Upper lobe of right lung (tissue), 1 donor: ENCODE results near the gene C1orf21. TPM values are rescaled to one million over a fixed set of nuclear protein-coding genes. Genes with fewer than 3 reads are reported as not detected.
A peak's percentile ranks its signal among the peaks of the same experiment; 100 is the strongest.

Experiments
- ATAC-seq: fragments of 200-7000 bp; cut with Tn5 transposase; one replicate; pipeline ENCODE4 v1.9.1; 2020; ENCODE audit warnings: mild to moderate bottlenecking, moderate library complexity
- DNase-seq: peaks from one replicate; pipeline ENCODE4 v3.0.0-alpha.2; 2020
- H3K27ac ChIP-seq: fragments of 200-600 bp; one replicate; pipeline ENCODE4 v1.8.0; 2022
- H3K27me3 ChIP-seq: fragments of 200-600 bp; one replicate; pipeline ENCODE4 v1.8.0; 2022; ENCODE audit warnings: mild to moderate bottlenecking
- H3K36me3 ChIP-seq: fragments of 200-600 bp; one replicate; pipeline ENCODE4 v1.8.0; 2022
- H3K4me1 ChIP-seq: fragments of 200-600 bp; one replicate; pipeline ENCODE4 v1.8.0; 2022
- H3K4me3 ChIP-seq: fragments of 200-600 bp; one replicate; pipeline ENCODE4 v1.8.0; 2022; ENCODE audit warnings: mild to moderate bottlenecking
- H3K9me3 ChIP-seq: fragments of 200-600 bp; one replicate; pipeline ENCODE4 v1.8.0; 2022
- intact Hi-C: fragments of 100-400 bp; cut with DNase I; formaldehyde crosslinking; loops from one replicate; pipeline ENCODE4 v1.11.0; 2022
- total RNA-seq: library from RNA; stranded (reverse); fragmentation: NEBNext Ultra II Directional; extraction: Animal tissue kit (Norgen Biotek cat#: 25700); gene quantifications from one replicate; pipeline ENCODE4 v1.2.1, GENCODE V29; 2021
- TF ChIP-seq, protein P1 (sequence below): fragments of 200-600 bp; IDR thresholded peaks from one replicate; pipeline ENCODE4 v1.8.0; 2022; ENCODE audit warnings: antibody characterized with exemption
- donor health status: DM: no; HTN: yes; CAD: no; lungs with severe emphysema.

The C1orf21 gene
- total RNA-seq, 1 donor from 2014 or later: 78.8 TPM

DNA sequence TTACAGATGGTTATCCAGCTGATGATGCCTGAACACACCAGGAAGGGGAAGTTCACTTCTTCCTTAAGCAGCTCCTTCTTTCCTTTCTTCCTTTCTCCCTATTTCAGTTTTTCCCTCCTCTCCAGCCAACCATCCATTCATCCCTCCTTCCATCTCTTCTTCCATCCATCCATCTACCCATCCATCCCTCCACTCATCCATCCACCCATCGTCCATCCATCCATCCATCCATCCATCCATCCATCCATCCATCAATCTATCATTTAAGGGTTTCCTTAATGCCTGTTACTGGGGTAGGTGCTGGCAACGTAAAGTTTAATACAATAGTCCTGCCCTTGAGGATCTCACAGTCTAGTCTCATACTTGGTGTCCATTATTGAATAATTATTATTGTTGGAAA lies 36.8 kb downstream of the C1orf21 start:
- Histone ChIP-seq H3K9me3 (no peaks in the 10 kb centered on the region), H3K4me1 (peaks cover 40% of the 10 kb centered on the region), H3K27ac (no peak overlapping the region), H3K36me3 (no peaks in the 10 kb centered on the region), H3K27me3 (no peaks in the 10 kb centered on the region), H3K4me3 (no peak overlapping the region)
- TF ChIP-seq, protein P1, sequence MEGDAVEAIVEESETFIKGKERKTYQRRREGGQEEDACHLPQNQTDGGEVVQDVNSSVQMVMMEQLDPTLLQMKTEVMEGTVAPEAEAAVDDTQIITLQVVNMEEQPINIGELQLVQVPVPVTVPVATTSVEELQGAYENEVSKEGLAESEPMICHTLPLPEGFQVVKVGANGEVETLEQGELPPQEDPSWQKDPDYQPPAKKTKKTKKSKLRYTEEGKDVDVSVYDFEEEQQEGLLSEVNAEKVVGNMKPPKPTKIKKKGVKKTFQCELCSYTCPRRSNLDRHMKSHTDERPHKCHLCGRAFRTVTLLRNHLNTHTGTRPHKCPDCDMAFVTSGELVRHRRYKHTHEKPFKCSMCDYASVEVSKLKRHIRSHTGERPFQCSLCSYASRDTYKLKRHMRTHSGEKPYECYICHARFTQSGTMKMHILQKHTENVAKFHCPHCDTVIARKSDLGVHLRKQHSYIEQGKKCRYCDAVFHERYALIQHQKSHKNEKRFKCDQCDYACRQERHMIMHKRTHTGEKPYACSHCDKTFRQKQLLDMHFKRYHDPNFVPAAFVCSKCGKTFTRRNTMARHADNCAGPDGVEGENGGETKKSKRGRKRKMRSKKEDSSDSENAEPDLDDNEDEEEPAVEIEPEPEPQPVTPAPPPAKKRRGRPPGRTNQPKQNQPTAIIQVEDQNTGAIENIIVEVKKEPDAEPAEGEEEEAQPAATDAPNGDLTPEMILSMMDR: no peak
- DNase-seq (no peak), ATAC-seq (no peak)
- intact Hi-C loops: no loop called here

DNA sequence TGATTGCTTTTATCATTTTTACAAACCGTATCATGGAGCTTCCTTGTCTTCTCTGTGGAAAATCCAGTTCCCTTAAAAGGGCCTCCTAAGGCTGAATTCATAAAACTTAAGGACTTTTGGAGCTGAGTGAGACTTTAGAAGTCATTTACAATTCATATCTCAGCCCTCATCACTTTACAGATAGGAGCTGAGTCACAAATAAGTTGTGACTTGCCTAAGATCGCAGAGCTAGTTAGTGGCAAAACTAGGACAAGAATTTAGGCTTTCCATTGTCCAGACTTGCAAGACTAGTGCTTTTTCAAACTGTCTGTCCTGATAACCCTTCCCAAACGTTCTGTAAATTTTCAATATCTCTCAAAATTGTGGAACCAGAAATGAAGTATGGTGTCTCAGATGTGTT lies 37.3 kb downstream of the C1orf21 start:
- ATAC-seq (no peak), DNase-seq (no peak)
- Histone ChIP-seq H3K36me3 (no peaks in the 10 kb centered on the region), H3K4me1 (peaks cover 39% of the 10 kb centered on the region), H3K9me3 (no peaks in the 10 kb centered on the region), H3K4me3 (no peak overlapping the region), H3K27ac (no peak overlapping the region), H3K27me3 (no peaks in the 10 kb centered on the region)
- TF ChIP-seq, protein P1: no peak
- intact Hi-C loops: no loop called here

GRCh38 chr1:184424945-184425344 lies 38.1 kb downstream of the C1orf21 start:
- H3K9me3 ChIP-seq: no peaks in the 10 kb centered on the region
- no peaks in the 10 kb centered on the region for H3K36me3 ChIP-seq
- DNase-seq (no peak), ATAC-seq (no peak)
- no peak overlapping the region for H3K4me3 ChIP-seq
- peaks cover 33% of the 10 kb centered on the region for H3K4me1 ChIP-seq
- no peak overlapping the region for H3K27ac ChIP-seq
- intact Hi-C loops: no loop called here
- TF ChIP-seq, protein P1: no peak
- H3K27me3 ChIP-seq: no peaks in the 10 kb centered on the region

- no peak overlapping the region for H3K27ac ChIP-seq
- TF ChIP-seq, protein P1: no peak
- DNase-seq: no peak
These were observed 38.8 kb downstream of the C1orf21 start for GRCh38 chr1:184425449-184426277.

GRCh38 chr1:184426278-184426674 lies 39.4 kb downstream of the C1orf21 start:
- no peak overlapping the region for H3K27ac ChIP-seq
- H3K9me3 ChIP-seq: no peaks in the 10 kb centered on the region
- no peaks in the 10 kb centered on the region for H3K36me3 ChIP-seq
- H3K27me3 ChIP-seq: no peaks in the 10 kb centered on the region
- TF ChIP-seq, protein P1: no peak
- DNase-seq: no peak
- no peak overlapping the region for H3K4me3 ChIP-seq
- intact Hi-C loops: no loop called here
- no peak for ATAC-seq
- H3K4me1 ChIP-seq: peaks cover 33% of the 10 kb centered on the region

More at GRCh38 chr1:184425449-184426277, 38.8 kb downstream of the C1orf21 start:
- H3K27me3 ChIP-seq: no peaks in the 10 kb centered on the region
- intact Hi-C loops: no loop called here
- H3K4me1 ChIP-seq: peaks cover 33% of the 10 kb centered on the region
- no peaks in the 10 kb centered on the region for H3K9me3 ChIP-seq
- ATAC-seq: peak; percentile 72
- no peak overlapping the region for H3K4me3 ChIP-seq
- H3K36me3 ChIP-seq: no peaks in the 10 kb centered on the region
